Measurements from ENCODE around the gene HMBS.
"Not testable (repeated sequence)": the region's sequence is repeated elsewhere in the genome, so short reads cannot be mapped to it uniquely, and the experiment has no call there.

Gene HMBS

GRCh38 chr11:119084663-119085436 lies at the start of gene HMBS:
HMBS (plus strand) TSS chr11:119084881; CDS start chr11:119085034, 153 bp downstream.
- DNase-seq (ENCODE audit: low spot score) = peak; percentile 99

- no peak for DNase-seq (ENCODE audit: low spot score)
Observed at GRCh38 chr11:119038884-119039283, 45.8 kb upstream of the HMBS start.

GRCh38 chr11:119039471-119039870 lies 45.2 kb upstream of the HMBS start:
- DNase-seq (ENCODE audit: low spot score) = not testable (repeated sequence)

GRCh38 chr11:119041821-119042514 lies 42.7 kb upstream of the HMBS start:
- no peak for DNase-seq (ENCODE audit: low spot score)

- no peak for DNase-seq (ENCODE audit: low spot score)
Observed at GRCh38 chr11:119042927-119043326, 41.8 kb upstream of the HMBS start.

GRCh38 chr11:119044708-119045107 lies 40.0 kb upstream of the HMBS start:
- DNase-seq (ENCODE audit: low spot score) = no peak

GRCh38 chr11:119046489-119046888 lies 38.2 kb upstream of the HMBS start:
- DNase-seq (ENCODE audit: low spot score) = no peak

- no peak for DNase-seq (ENCODE audit: low spot score)
Observed at GRCh38 chr11:119047205-119047604, 37.5 kb upstream of the HMBS start.

- DNase-seq (ENCODE audit: low spot score) = no peak
Observed at GRCh38 chr11:119048644-119049043, 36.0 kb upstream of the HMBS start.

- DNase-seq (ENCODE audit: low spot score) = no peak
Observed at GRCh38 chr11:119049081-119049480, 35.6 kb upstream of the HMBS start.

- no peak for DNase-seq (ENCODE audit: low spot score)
Observed at GRCh38 chr11:119051440-119052162, 33.1 kb upstream of the HMBS start.

- DNase-seq (ENCODE audit: low spot score) = no peak
Observed at GRCh38 chr11:119052163-119052814, 32.4 kb upstream of the HMBS start.

- no peak for DNase-seq (ENCODE audit: low spot score)
Observed at GRCh38 chr11:119054418-119054817, 30.3 kb upstream of the HMBS start.

GRCh38 chr11:119055901-119056300 lies 28.8 kb upstream of the HMBS start:
- no peak for DNase-seq (ENCODE audit: low spot score)

GRCh38 chr11:119056421-119056999 lies 28.2 kb upstream of the HMBS start:
- DNase-seq (ENCODE audit: low spot score) = no peak

- peak; percentile 99 for DNase-seq (ENCODE audit: low spot score)
Observed at GRCh38 chr11:119057000-119057769, 27.5 kb upstream of the HMBS start, which contains the start of gene HYOU1. HYOU1 (minus strand) TSS chr11:119057205; CDS start chr11:119056160, 1,045 bp downstream.

GRCh38 chr11:119059128-119059527 lies 25.6 kb upstream of the HMBS start:
- DNase-seq (ENCODE audit: low spot score) = not testable (repeated sequence)

- no peak for DNase-seq (ENCODE audit: low spot score)
Observed at GRCh38 chr11:119061256-119061655, 23.4 kb upstream of the HMBS start.

- no peak for DNase-seq (ENCODE audit: low spot score)
Observed at GRCh38 chr11:119062779-119063178, 21.9 kb upstream of the HMBS start.

- no peak for DNase-seq (ENCODE audit: low spot score)
Observed at GRCh38 chr11:119065369-119065768, 19.3 kb upstream of the HMBS start.
